KOPT-K1 (cell line): ENCODE data around the gene MYO7B.

ENCODE experiments used
- H3K27ac ChIP-seq: fragments of 200-600 bp; sonication (generic); 2 replicates; pipeline ENCODE4 v1.5.1; 2016; ENCODE audit warnings: antibody characterized with exemption, mild to moderate bottlenecking, low read depth, low read length; ENCODE audit not compliant: poor library complexity, severe bottlenecking
- H3K36me3 ChIP-seq: fragments of 200-600 bp; sonication (generic); 2 replicates; pipeline ENCODE4 v1.5.1; 2017; ENCODE audit warnings: antibody characterized with exemption, mild to moderate bottlenecking, low read length, moderate library complexity; ENCODE audit not compliant: insufficient read depth
- H3K9me3 ChIP-seq: fragments of 200-600 bp; sonication (generic); 2 replicates; pipeline ENCODE4 v1.5.1; 2017; ENCODE audit warnings: antibody characterized with exemption, low read length, mild to moderate bottlenecking; ENCODE audit not compliant: insufficient read depth, poor library complexity, severe bottlenecking

MYO7B gene

GRCh38 chr2:127681288-127681804 is 145.9 kb downstream of the MYO7B start:
- Histone ChIP-seq H3K27ac (no peak overlapping the region), H3K9me3 (no peaks in the 10 kb centered on the region)

GRCh38 chr2:127681976-127682857 is 146.7 kb downstream of the MYO7B start:
- H3K27ac ChIP-seq: no peak overlapping the region
- H3K9me3 ChIP-seq: no peaks in the 10 kb centered on the region
- H3K36me3 ChIP-seq: no peaks in the 10 kb centered on the region

More at GRCh38 chr2:127681288-127681804, 145.9 kb downstream of the MYO7B start:
- no peaks in the 10 kb centered on the region for H3K36me3 ChIP-seq

GRCh38 chr2:127683056-127683455 is 147.6 kb downstream of the MYO7B start:
- no peaks in the 10 kb centered on the region for H3K36me3 ChIP-seq
- H3K9me3 ChIP-seq: peaks cover 8% of the 10 kb centered on the region
- no peak overlapping the region for H3K27ac ChIP-seq

- Histone ChIP-seq H3K27ac (no peak overlapping the region), H3K9me3 (peaks cover 15% of the 10 kb centered on the region), H3K36me3 (no peaks in the 10 kb centered on the region)
Observed at GRCh38 chr2:127683757-127684156, 148.3 kb downstream of the MYO7B start.

GRCh38 chr2:127685410-127686080 is 150.1 kb downstream of the MYO7B start:
- Histone ChIP-seq H3K36me3 (no peaks in the 10 kb centered on the region), H3K9me3 (peaks cover 33% of the 10 kb centered on the region), H3K27ac (no peak overlapping the region)
